GM12891 (cell line): Measurements from ENCODE around the gene RERE.

Experiments used
- POLR2A ChIP-seq: IDR thresholded peaks from 2 replicates; pipeline ENCODE4 v1.6.1; 2011; ENCODE audit warnings: low read depth, low read length, control low read depth
- TAF1 ChIP-seq: IDR thresholded peaks from 2 replicates; pipeline ENCODE4 v1.6.1; 2011; ENCODE audit warnings: low read depth, low read length, control low read depth

DNA sequence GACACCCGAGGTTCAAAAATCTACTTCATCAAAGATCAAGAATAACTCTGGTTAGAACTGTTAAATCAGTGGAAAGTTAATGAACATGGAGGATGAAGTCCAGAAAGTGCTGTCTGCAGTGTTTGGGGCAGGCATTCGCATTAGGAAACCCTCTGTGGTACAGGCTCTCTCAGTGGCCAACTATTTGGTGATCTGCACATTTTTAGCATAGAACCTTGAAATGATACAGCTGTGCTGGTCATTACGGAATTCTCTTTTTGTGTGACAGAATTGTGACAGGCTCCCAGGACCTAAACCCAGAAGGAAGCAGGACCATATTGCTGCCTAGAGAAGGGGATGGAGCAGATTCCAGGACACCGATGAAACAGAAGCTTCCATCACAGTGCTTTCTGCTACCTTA lies 410.5 kb downstream of the RERE start:
- TF ChIP-seq TAF1, result no peak
- TF ChIP-seq POLR2A, result no peak
